Neural cell (in vitro differentiated cells): Measurements from ENCODE around the gene MTCH1. TPM values are rescaled to one million over a fixed set of nuclear protein-coding genes. Genes with fewer than 3 reads are reported as not detected.

Experiments
- H2AFZ ChIP-seq: fragments of 200-600, 300-800 bp; sonication (generic), shearing (Covaris generic); 2 replicates; pipeline ENCODE4 v1.6.0; 2014; ENCODE audit warnings: low read depth, mild to moderate bottlenecking, antibody characterized with exemption, low read length, moderate library complexity
- H3F3A ChIP-seq: fragments of 200-600 bp; shearing (Covaris generic); 2 replicates; pipeline ENCODE4 v1.6.1; 2016; ENCODE audit warnings: mild to moderate bottlenecking, moderate library complexity, mixed read lengths, antibody characterized with exemption, low read length; ENCODE audit not compliant: insufficient read depth, poor library complexity, severe bottlenecking
- H3K27ac ChIP-seq: fragments of 200-600, 300-800 bp; sonication (generic), shearing (Covaris generic); 2 replicates; pipeline ENCODE4 v1.5.1; 2014; ENCODE audit warnings: mild to moderate bottlenecking, low read length, moderate library complexity
- H3K27me3 ChIP-seq: fragments of 300-800, 200-600 bp; sonication (generic), shearing (Covaris generic); 2 replicates; pipeline ENCODE4 v1.6.0; 2014; ENCODE audit warnings: mild to moderate bottlenecking, low read depth, low read length, moderate library complexity; ENCODE audit not compliant: insufficient read depth
- H3K36me3 ChIP-seq: fragments of 300-800, 200-600 bp; sonication (generic), shearing (Covaris generic); 2 replicates; pipeline ENCODE4 v1.5.1; 2014; ENCODE audit warnings: mild to moderate bottlenecking, antibody characterized with exemption, low read length, moderate library complexity; ENCODE audit not compliant: insufficient read depth
- H3K4me2 ChIP-seq: fragments of 300-800, 200-600 bp; sonication (generic), shearing (Covaris generic); 2 replicates; pipeline ENCODE4 v1.6.0; 2014; ENCODE audit warnings: mild to moderate bottlenecking, low read length
- H3K4me3 ChIP-seq: fragments of 300-800, 200-600 bp; sonication (generic), shearing (Covaris generic); 2 replicates; pipeline ENCODE4 v1.5.1; 2014; ENCODE audit warnings: mild to moderate bottlenecking, low read length, moderate library complexity
- H3K79me2 ChIP-seq: fragments of 200-600 bp; shearing (Covaris generic); replicated peaks from 2 replicates; pipeline ENCODE4 v1.6.0; 2014; ENCODE audit warnings: mild to moderate bottlenecking, low read length, moderate library complexity; ENCODE audit not compliant: insufficient read depth
- H3K9ac ChIP-seq: fragments of 300-800, 200-600 bp; sonication (generic), shearing (Covaris generic); 2 replicates; pipeline ENCODE4 v1.6.1; 2016; ENCODE audit warnings: mild to moderate bottlenecking, low read length, mixed read lengths
- H3K9me2 ChIP-seq: fragments of 200-600 bp; shearing (Covaris generic); 2 replicates; pipeline ENCODE4 v1.6.1; 2016; ENCODE audit warnings: mild to moderate bottlenecking, low read length, mixed read lengths; ENCODE audit not compliant: insufficient read depth
- H3K9me3 ChIP-seq: fragments of 200-600, 300-800 bp; sonication (generic), shearing (Covaris generic); 2 replicates; pipeline ENCODE4 v1.6.1; 2016; ENCODE audit warnings: mild to moderate bottlenecking, mixed run types, low read length, moderate library complexity, mixed read lengths
- H4K20me1 ChIP-seq: fragments of 200-600 bp; shearing (Covaris generic); 2 replicates; pipeline ENCODE4 v1.6.1; 2016; ENCODE audit warnings: mild to moderate bottlenecking, mixed run types; ENCODE audit not compliant: insufficient read depth
- EP300 ChIP-seq: fragments of 450-650 bp; conservative IDR thresholded peaks from 2 replicates; pipeline ENCODE4 v1.6.1; 2014; ENCODE audit warnings: antibody characterized with exemption, mild to moderate bottlenecking, moderate library complexity; ENCODE audit not compliant: poor library complexity, severe bottlenecking
- EZH2 ChIP-seq: fragments of 200-600, 300-800 bp; shearing (Covaris generic), sonication (generic); IDR thresholded peaks from 2 replicates; pipeline ENCODE4 v1.6.1; 2014; ENCODE audit warnings: antibody characterized with exemption, low read length, borderline replicate concordance, mild to moderate bottlenecking; ENCODE audit not compliant: insufficient read depth, poor library complexity, severe bottlenecking
- MXI1 ChIP-seq: fragments of 450-650 bp; conservative IDR thresholded peaks from 2 replicates; pipeline ENCODE4 v1.6.1; 2014; ENCODE audit warnings: antibody characterized with exemption, mild to moderate bottlenecking; ENCODE audit not compliant: poor library complexity, severe bottlenecking
- POLR2AphosphoS5 ChIP-seq: IDR thresholded peaks from 2 replicates; pipeline ENCODE4 v1.6.1; 2012
- RAD21 ChIP-seq: fragments of 450-650 bp; conservative IDR thresholded peaks from 2 replicates; pipeline ENCODE4 v1.6.1; 2014; ENCODE audit warnings: antibody characterized with exemption, mild to moderate bottlenecking, moderate library complexity
- SMC3 ChIP-seq: fragments of 450-650 bp; conservative IDR thresholded peaks from 2 replicates; pipeline ENCODE4 v1.6.1; 2014; ENCODE audit warnings: antibody characterized with exemption, mild to moderate bottlenecking, moderate library complexity; ENCODE audit not compliant: poor library complexity
- TAF1 ChIP-seq: IDR thresholded peaks from 2 replicates; pipeline ENCODE4 v1.6.1; 2012; ENCODE audit warnings: low read depth
- polyA plus RNA-seq: library from polyadenylated mRNA; depleted of rRNA; stranded (reverse); fragments of >200 nt; gene quantifications from 2 replicates; pipeline ENCODE4 v1.2.3, GENCODE V29; 2014
- TF ChIP-seq, protein P1 (sequence below): fragments of 450-650 bp; IDR thresholded peaks from 2 replicates; pipeline ENCODE4 v1.5.1; 2014; ENCODE audit warnings: antibody characterized with exemption, mild to moderate bottlenecking, moderate library complexity; ENCODE audit not compliant: poor library complexity, severe bottlenecking
- TF ChIP-seq, protein P2 (sequence below): IDR thresholded peaks from 2 replicates; pipeline ENCODE4 v1.6.1; 2012; ENCODE audit warnings: borderline replicate concordance

MTCH1 gene
- polyA plus RNA-seq, 1 donor from 2014 or later, result 217 TPM

DNA sequence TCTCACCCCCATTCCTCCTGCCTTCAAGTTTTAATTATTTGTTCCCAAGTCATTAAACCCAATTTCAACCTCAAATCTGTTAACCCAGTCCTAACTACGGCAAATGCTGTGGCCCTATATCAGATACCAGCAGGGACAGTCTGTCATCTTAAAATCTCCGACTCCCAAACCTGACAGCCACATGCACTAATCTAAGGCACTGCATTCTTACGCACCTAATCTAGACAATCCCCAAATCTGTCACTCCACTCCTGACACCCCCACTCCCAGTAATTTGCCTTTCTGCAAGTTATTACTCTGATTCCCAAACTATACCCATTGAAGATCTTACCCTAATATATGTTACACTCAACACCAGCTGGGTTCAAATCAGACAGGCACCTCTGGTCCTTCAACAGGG, 2.5 kb downstream of the MTCH1 start:
- no peak overlapping the region for H3K27ac ChIP-seq
- no peaks in the 10 kb centered on the region for H3K9me2 ChIP-seq
- no peak overlapping the region for H3K9ac ChIP-seq
- no peak for TF ChIP-seq MXI1
- TF ChIP-seq EP300, result no peak
- TF ChIP-seq, protein P1, sequence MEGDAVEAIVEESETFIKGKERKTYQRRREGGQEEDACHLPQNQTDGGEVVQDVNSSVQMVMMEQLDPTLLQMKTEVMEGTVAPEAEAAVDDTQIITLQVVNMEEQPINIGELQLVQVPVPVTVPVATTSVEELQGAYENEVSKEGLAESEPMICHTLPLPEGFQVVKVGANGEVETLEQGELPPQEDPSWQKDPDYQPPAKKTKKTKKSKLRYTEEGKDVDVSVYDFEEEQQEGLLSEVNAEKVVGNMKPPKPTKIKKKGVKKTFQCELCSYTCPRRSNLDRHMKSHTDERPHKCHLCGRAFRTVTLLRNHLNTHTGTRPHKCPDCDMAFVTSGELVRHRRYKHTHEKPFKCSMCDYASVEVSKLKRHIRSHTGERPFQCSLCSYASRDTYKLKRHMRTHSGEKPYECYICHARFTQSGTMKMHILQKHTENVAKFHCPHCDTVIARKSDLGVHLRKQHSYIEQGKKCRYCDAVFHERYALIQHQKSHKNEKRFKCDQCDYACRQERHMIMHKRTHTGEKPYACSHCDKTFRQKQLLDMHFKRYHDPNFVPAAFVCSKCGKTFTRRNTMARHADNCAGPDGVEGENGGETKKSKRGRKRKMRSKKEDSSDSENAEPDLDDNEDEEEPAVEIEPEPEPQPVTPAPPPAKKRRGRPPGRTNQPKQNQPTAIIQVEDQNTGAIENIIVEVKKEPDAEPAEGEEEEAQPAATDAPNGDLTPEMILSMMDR, result no peak
- no peak for TF ChIP-seq TAF1
- TF ChIP-seq EZH2, result no peak
- TF ChIP-seq POLR2AphosphoS5, result no peak
- TF ChIP-seq, protein P2, sequence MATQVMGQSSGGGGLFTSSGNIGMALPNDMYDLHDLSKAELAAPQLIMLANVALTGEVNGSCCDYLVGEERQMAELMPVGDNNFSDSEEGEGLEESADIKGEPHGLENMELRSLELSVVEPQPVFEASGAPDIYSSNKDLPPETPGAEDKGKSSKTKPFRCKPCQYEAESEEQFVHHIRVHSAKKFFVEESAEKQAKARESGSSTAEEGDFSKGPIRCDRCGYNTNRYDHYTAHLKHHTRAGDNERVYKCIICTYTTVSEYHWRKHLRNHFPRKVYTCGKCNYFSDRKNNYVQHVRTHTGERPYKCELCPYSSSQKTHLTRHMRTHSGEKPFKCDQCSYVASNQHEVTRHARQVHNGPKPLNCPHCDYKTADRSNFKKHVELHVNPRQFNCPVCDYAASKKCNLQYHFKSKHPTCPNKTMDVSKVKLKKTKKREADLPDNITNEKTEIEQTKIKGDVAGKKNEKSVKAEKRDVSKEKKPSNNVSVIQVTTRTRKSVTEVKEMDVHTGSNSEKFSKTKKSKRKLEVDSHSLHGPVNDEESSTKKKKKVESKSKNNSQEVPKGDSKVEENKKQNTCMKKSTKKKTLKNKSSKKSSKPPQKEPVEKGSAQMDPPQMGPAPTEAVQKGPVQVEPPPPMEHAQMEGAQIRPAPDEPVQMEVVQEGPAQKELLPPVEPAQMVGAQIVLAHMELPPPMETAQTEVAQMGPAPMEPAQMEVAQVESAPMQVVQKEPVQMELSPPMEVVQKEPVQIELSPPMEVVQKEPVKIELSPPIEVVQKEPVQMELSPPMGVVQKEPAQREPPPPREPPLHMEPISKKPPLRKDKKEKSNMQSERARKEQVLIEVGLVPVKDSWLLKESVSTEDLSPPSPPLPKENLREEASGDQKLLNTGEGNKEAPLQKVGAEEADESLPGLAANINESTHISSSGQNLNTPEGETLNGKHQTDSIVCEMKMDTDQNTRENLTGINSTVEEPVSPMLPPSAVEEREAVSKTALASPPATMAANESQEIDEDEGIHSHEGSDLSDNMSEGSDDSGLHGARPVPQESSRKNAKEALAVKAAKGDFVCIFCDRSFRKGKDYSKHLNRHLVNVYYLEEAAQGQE, result no peak
- TF ChIP-seq RAD21, result no peak
- no peak for TF ChIP-seq SMC3
- no peaks in the 10 kb centered on the region for H3K9me3 ChIP-seq
- no peak overlapping the region for H3K4me2 ChIP-seq
- H3K36me3 ChIP-seq, result no peaks in the 10 kb centered on the region
- no peaks in the 10 kb centered on the region for H3K27me3 ChIP-seq
- H3F3A ChIP-seq, result no peaks in the 10 kb centered on the region
- H4K20me1 ChIP-seq, result peaks cover 7% of the 10 kb centered on the region
- no peak overlapping the region for H2AFZ ChIP-seq
- H3K4me3 ChIP-seq, result peak overlapping the region; percentile 89
- H3K79me2 ChIP-seq, result peaks cover 47% of the 10 kb centered on the region

DNA sequence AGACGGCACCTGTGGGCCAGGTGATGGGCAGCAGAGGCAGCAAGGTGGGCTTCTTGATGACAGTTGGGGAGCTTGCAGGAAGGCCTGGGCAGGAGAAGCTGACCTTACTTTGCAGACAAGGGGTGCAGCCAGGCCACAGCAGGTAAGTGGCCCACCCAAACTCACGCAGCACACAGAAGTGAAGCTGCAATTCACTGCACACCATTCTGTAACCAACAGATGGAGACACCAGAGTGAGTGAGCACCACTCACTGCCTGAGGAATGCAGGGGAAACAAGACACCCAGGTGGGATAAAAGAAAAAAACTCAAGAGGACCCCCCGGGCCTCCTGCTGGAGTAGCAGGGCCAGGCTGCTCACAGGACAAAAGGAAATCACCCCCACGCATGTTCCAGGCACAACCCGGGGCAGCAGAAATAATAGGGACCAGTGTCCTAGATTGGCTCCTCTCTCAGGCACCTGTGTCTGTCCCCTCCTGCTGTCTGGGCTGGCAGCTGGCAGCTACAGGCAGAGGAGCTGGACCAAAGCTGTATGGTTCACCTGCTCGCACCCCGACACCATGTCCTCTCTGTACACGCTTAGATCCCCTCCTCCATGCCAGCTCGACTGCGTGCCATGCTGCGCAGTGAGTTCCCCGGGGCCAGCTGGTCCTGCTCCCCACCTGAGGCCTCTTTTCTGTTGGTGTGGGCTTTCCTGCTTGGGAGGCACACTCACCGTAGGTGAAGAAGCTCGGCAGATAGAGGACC, 4.9 kb downstream of the MTCH1 start:
- Histone ChIP-seq H2AFZ (no peak overlapping the region), H3K79me2 (peaks cover 47% of the 10 kb centered on the region), H3K27ac (no peak overlapping the region), H3K27me3 (no peaks in the 10 kb centered on the region), H3K4me3 (no peak overlapping the region), H3K4me2 (no peak overlapping the region), H3K9me2 (no peaks in the 10 kb centered on the region), H3K9me3 (no peaks in the 10 kb centered on the region), H3F3A (no peaks in the 10 kb centered on the region), H3K9ac (no peak overlapping the region), H4K20me1 (peaks cover 7% of the 10 kb centered on the region), H3K36me3 (no peaks in the 10 kb centered on the region)
- TF ChIP-seq TAF1 (no peak), EZH2 (no peak), MXI1 (no peak), RAD21 (no peak)
- TF ChIP-seq, protein P2, result no peak
- TF ChIP-seq, protein P1, result no peak
